ENCODE data around the gene FAM81B.

DNA sequence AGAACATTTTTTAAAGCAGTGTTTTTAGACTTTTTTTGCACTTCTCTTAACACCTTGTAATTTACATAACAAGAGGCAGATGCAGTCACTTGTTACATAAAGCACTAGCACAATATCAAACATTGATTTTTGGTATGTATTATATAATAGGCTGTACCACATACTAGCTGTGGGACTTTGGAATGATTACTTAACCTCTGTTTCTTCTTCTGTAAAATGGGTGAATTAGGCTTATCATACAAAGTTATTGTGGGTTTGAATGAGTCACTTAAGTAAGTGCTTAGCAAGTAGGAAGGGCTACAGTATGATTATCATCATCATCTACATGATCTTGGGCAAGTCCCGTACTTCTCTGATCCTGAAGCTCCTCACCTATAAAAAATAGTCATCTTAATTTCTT is 2.1 kb downstream of the FAM81B start:
- TF ChIP-seq, protein P1, sequence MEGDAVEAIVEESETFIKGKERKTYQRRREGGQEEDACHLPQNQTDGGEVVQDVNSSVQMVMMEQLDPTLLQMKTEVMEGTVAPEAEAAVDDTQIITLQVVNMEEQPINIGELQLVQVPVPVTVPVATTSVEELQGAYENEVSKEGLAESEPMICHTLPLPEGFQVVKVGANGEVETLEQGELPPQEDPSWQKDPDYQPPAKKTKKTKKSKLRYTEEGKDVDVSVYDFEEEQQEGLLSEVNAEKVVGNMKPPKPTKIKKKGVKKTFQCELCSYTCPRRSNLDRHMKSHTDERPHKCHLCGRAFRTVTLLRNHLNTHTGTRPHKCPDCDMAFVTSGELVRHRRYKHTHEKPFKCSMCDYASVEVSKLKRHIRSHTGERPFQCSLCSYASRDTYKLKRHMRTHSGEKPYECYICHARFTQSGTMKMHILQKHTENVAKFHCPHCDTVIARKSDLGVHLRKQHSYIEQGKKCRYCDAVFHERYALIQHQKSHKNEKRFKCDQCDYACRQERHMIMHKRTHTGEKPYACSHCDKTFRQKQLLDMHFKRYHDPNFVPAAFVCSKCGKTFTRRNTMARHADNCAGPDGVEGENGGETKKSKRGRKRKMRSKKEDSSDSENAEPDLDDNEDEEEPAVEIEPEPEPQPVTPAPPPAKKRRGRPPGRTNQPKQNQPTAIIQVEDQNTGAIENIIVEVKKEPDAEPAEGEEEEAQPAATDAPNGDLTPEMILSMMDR (IDR thresholded peaks at IDR 0.05 in 4 of 5, conservative IDR thresholded peaks at IDR 0.05 in 1 of 5), result no peak
- TF ChIP-seq POLR2A (IDR thresholded peaks at IDR 0.05), result no peak

Data from gastrocnemius medialis (tissue), 4 donors.